ENCODE data around the gene CNOT1. TPM values are rescaled to one million over a fixed set of nuclear protein-coding genes. Genes with fewer than 3 reads are reported as not detected.
"Not testable (repeated sequence)": the region's sequence is repeated elsewhere in the genome, so short reads cannot be mapped to it uniquely, and the experiment has no call there.

Gene CNOT1
- total RNA-seq, 2 donors from 2014 or later: 213 to 224 TPM

GRCh38 chr16:58628845-58629732 lies 537 bp downstream of the CNOT1 start:
- DNase-seq: peak; percentile 17 to 43 (median 37)
- peak; percentile 1 for ATAC-seq
- H3K27me3 Mint-ChIP-seq: no peaks in the 10 kb centered on the region
- peaks cover 4% of the 10 kb centered on the region for H3K36me3 Mint-ChIP-seq (ENCODE audit: low read depth)
- H3K27ac Mint-ChIP-seq: peak overlapping the region; percentile 100
- H3K4me1 Mint-ChIP-seq: peaks cover 28% of the 10 kb centered on the region
- peak overlapping the region; percentile 100 for H3K4me3 Mint-ChIP-seq
- H3K9me3 ChIP-seq (ENCODE audit: control insufficient read depth, low read length, poor library complexity, severe bottlenecking): no peaks in the 10 kb centered on the region

- H3K27ac Mint-ChIP-seq: peak overlapping the region; percentile 72
- no peak overlapping the region for H3K4me3 Mint-ChIP-seq
These were observed 5.4 kb downstream of the CNOT1 start for GRCh38 chr16:58624209-58624608.

GRCh38 chr16:58620396-58620795 lies 9.2 kb downstream of the CNOT1 start:
- DNase-seq: no peak
- peak overlapping the region; percentile 53 for H3K27ac Mint-ChIP-seq
- H3K4me3 Mint-ChIP-seq: peak overlapping the region; percentile 73
- peaks cover 21% of the 10 kb centered on the region for H3K4me1 Mint-ChIP-seq
- no peak for ATAC-seq
- no peaks in the 10 kb centered on the region for H3K27me3 Mint-ChIP-seq
- no peaks in the 10 kb centered on the region for H3K9me3 ChIP-seq (ENCODE audit: control insufficient read depth, low read length, poor library complexity, severe bottlenecking)
- H3K36me3 Mint-ChIP-seq (ENCODE audit: low read depth): no peaks in the 10 kb centered on the region

More at GRCh38 chr16:58624209-58624608, 5.4 kb downstream of the CNOT1 start:
- H3K27me3 Mint-ChIP-seq: no peaks in the 10 kb centered on the region
- H3K36me3 Mint-ChIP-seq (ENCODE audit: low read depth): no peaks in the 10 kb centered on the region
- DNase-seq (no peak), ATAC-seq (no peak)
- peaks cover 24% of the 10 kb centered on the region for H3K4me1 Mint-ChIP-seq
- no peaks in the 10 kb centered on the region for H3K9me3 ChIP-seq (ENCODE audit: control insufficient read depth, low read length, poor library complexity, severe bottlenecking)

GRCh38 chr16:58615280-58615679 lies 14.3 kb downstream of the CNOT1 start:
- H3K36me3 Mint-ChIP-seq (ENCODE audit: low read depth): no peaks in the 10 kb centered on the region
- no peak for ATAC-seq

GRCh38 chr16:58614860-58615259 lies 14.8 kb downstream of the CNOT1 start:
- no peak for ATAC-seq
- H3K27ac Mint-ChIP-seq: peak overlapping the region; percentile 77
- H3K27me3 Mint-ChIP-seq: no peaks in the 10 kb centered on the region
- H3K9me3 ChIP-seq (ENCODE audit: control insufficient read depth, low read length, poor library complexity, severe bottlenecking): no peaks in the 10 kb centered on the region
- no peak overlapping the region for H3K4me3 Mint-ChIP-seq
- no peaks in the 10 kb centered on the region for H3K36me3 Mint-ChIP-seq (ENCODE audit: low read depth)
- H3K4me1 Mint-ChIP-seq: peaks cover 26% of the 10 kb centered on the region
- DNase-seq: no peak

More at GRCh38 chr16:58615280-58615679, 14.3 kb downstream of the CNOT1 start:
- no peaks in the 10 kb centered on the region for H3K9me3 ChIP-seq (ENCODE audit: control insufficient read depth, low read length, poor library complexity, severe bottlenecking)
- no peak for DNase-seq
- H3K4me3 Mint-ChIP-seq: peak overlapping the region; percentile 45
- H3K27ac Mint-ChIP-seq: peak overlapping the region; percentile 77
- peaks cover 26% of the 10 kb centered on the region for H3K4me1 Mint-ChIP-seq
- no peaks in the 10 kb centered on the region for H3K27me3 Mint-ChIP-seq

- no peaks in the 10 kb centered on the region for H3K36me3 Mint-ChIP-seq (ENCODE audit: low read depth)
- no peaks in the 10 kb centered on the region for H3K9me3 ChIP-seq (ENCODE audit: control insufficient read depth, low read length, poor library complexity, severe bottlenecking)
- no peak overlapping the region for H3K4me3 Mint-ChIP-seq
- no peaks in the 10 kb centered on the region for H3K27me3 Mint-ChIP-seq
- ATAC-seq (no peak), DNase-seq (no peak)
- peak overlapping the region; percentile 77 for H3K27ac Mint-ChIP-seq
- peaks cover 24% of the 10 kb centered on the region for H3K4me1 Mint-ChIP-seq
These were observed 15.4 kb downstream of the CNOT1 start for GRCh38 chr16:58614212-58614611.

- H3K27ac Mint-ChIP-seq; ATAC-seq; H3K27me3 Mint-ChIP-seq; H3K36me3 Mint-ChIP-seq (ENCODE audit: low read depth); H3K9me3 ChIP-seq (ENCODE audit: control insufficient read depth, low read length, poor library complexity, severe bottlenecking); DNase-seq; H3K4me3 Mint-ChIP-seq: not testable (repeated sequence)
- H3K4me1 Mint-ChIP-seq: peaks cover 26% of the 10 kb centered on the region
These were observed 16.7 kb downstream of the CNOT1 start for GRCh38 chr16:58612965-58613364.

- Mint-ChIP-seq H3K27ac (peak overlapping the region; percentile 63), H3K27me3 (no peaks in the 10 kb centered on the region), H3K4me1 (peaks cover 37% of the 10 kb centered on the region), H3K4me3 (no peak overlapping the region), H3K36me3 (ENCODE audit: low read depth) (no peaks in the 10 kb centered on the region)
- DNase-seq (no peak), ATAC-seq (no peak)
- H3K9me3 ChIP-seq (ENCODE audit: control insufficient read depth, low read length, poor library complexity, severe bottlenecking): no peaks in the 10 kb centered on the region
These were observed 21.0 kb downstream of the CNOT1 start for GRCh38 chr16:58608601-58609136.

- Mint-ChIP-seq H3K27me3 (no peaks in the 10 kb centered on the region), H3K36me3 (ENCODE audit: low read depth) (no peaks in the 10 kb centered on the region), H3K4me3 (no peak overlapping the region), H3K27ac (peak overlapping the region; percentile 32), H3K4me1 (peaks cover 44% of the 10 kb centered on the region)
- no peak for ATAC-seq
- H3K9me3 ChIP-seq (ENCODE audit: control insufficient read depth, low read length, poor library complexity, severe bottlenecking): no peaks in the 10 kb centered on the region
- DNase-seq: no peak
These were observed 24.1 kb downstream of the CNOT1 start for GRCh38 chr16:58605562-58605961.

GRCh38 chr16:58591083-58591482 lies 38.5 kb downstream of the CNOT1 start:
- Mint-ChIP-seq H3K27me3 (no peaks in the 10 kb centered on the region), H3K36me3 (ENCODE audit: low read depth) (no peaks in the 10 kb centered on the region), H3K4me3 (no peak overlapping the region), H3K27ac (no peak overlapping the region), H3K4me1 (peaks cover 20% of the 10 kb centered on the region)
- DNase-seq (no peak), ATAC-seq (no peak)
- no peaks in the 10 kb centered on the region for H3K9me3 ChIP-seq (ENCODE audit: control insufficient read depth, low read length, poor library complexity, severe bottlenecking)

- Mint-ChIP-seq H3K27ac (peak overlapping the region; percentile 72), H3K27me3 (no peaks in the 10 kb centered on the region), H3K36me3 (ENCODE audit: low read depth) (no peaks in the 10 kb centered on the region), H3K4me1 (peaks cover 17% of the 10 kb centered on the region), H3K4me3 (no peak overlapping the region)
- DNase-seq (no peak), ATAC-seq (no peak)
- no peaks in the 10 kb centered on the region for H3K9me3 ChIP-seq (ENCODE audit: control insufficient read depth, low read length, poor library complexity, severe bottlenecking)
These were observed 40.2 kb downstream of the CNOT1 start for GRCh38 chr16:58589326-58589905.

GRCh38 chr16:58588406-58588805 lies 41.2 kb downstream of the CNOT1 start:
- ATAC-seq: no peak
- no peaks in the 10 kb centered on the region for H3K9me3 ChIP-seq (ENCODE audit: control insufficient read depth, low read length, poor library complexity, severe bottlenecking)
- H3K4me3 Mint-ChIP-seq: no peak overlapping the region
- H3K36me3 Mint-ChIP-seq (ENCODE audit: low read depth): no peaks in the 10 kb centered on the region
- peaks cover 15% of the 10 kb centered on the region for H3K4me1 Mint-ChIP-seq
- DNase-seq: no peak
- no peaks in the 10 kb centered on the region for H3K27me3 Mint-ChIP-seq
- peak overlapping the region; percentile 63 for H3K27ac Mint-ChIP-seq

- ATAC-seq: no peak
- H3K27me3 Mint-ChIP-seq: no peaks in the 10 kb centered on the region
- no peaks in the 10 kb centered on the region for H3K9me3 ChIP-seq (ENCODE audit: control insufficient read depth, low read length, poor library complexity, severe bottlenecking)
- DNase-seq: no peak
- no peak overlapping the region for H3K4me3 Mint-ChIP-seq
- peaks cover 13% of the 10 kb centered on the region for H3K4me1 Mint-ChIP-seq
- H3K27ac Mint-ChIP-seq: no peak overlapping the region
- no peaks in the 10 kb centered on the region for H3K36me3 Mint-ChIP-seq (ENCODE audit: low read depth)
These were observed 43.1 kb downstream of the CNOT1 start for GRCh38 chr16:58586340-58587030.

All from T-helper 17 cell (primary cell).